Right cardiac atrium (tissue), 5 donors: ENCODE measurements around the gene DLG2. TPM values are rescaled to one million over a fixed set of nuclear protein-coding genes. Genes with fewer than 3 reads are reported as not detected.
A peak's percentile ranks its signal among the peaks of the same experiment; 100 is the strongest.
"Not testable (repeated sequence)": the region's sequence is repeated elsewhere in the genome, so short reads cannot be mapped to it uniquely, and the experiment has no call there.

Source experiments
- ATAC-seq, 2 donors: fragments of 200-7000 bp; cut with Tn5 transposase; one replicate each; pipeline versions ENCODE4 v1.8.0 to v1.9.1; 2020; ENCODE audit warnings: moderate library complexity in 2 of 2, mild to moderate bottlenecking in 1 of 2
- DNase-seq, 3 donors: peaks; one replicate each; pipeline ENCODE4 v3.0.0-alpha.2; 2020
- H3K27ac ChIP-seq: one replicate; pipeline ENCODE4 v1.5.1; 2013; ENCODE audit warnings: mild to moderate bottlenecking, low read length, control low read depth, moderate library complexity
- H3K27me3 ChIP-seq: one replicate; pipeline ENCODE4 v1.6.1; 2013; ENCODE audit not compliant: control insufficient read depth, insufficient read depth
- H3K4me1 ChIP-seq: one replicate; pipeline ENCODE4 v1.6.1; 2013; ENCODE audit warnings: low read length; ENCODE audit not compliant: control insufficient read depth, insufficient read depth
- H3K4me3 ChIP-seq: one replicate; pipeline ENCODE4 v1.5.1; 2013; ENCODE audit warnings: low read length, control low read depth
- H3K9me3 ChIP-seq: one replicate; pipeline ENCODE4 v1.6.1; 2013; ENCODE audit warnings: low read length; ENCODE audit not compliant: control insufficient read depth
- WGBS: extraction: QIAGEN DNeasy Blood & Tissue Kit; methylation state at CpG from one replicate; pipeline ENCODE4 v1.1.7; 2013; 5-methylcytosine and 5-hydroxymethylcytosine counted together
- intact Hi-C, 4 donors: fragments of 100-400 bp; cut with DNase I; formaldehyde crosslinking; loops; one replicate each; pipeline versions ENCODE4 v1.11.0 to v1.14.0; 2022 to 2023
- polyA plus RNA-seq: library from polyadenylated mRNA; stranded (reverse); fragments of 200-250 nt; gene quantifications from one replicate; pipeline ENCODE4 v1.2.3, GENCODE V29; 2013
- total RNA-seq, 4 donors: library from RNA; stranded (reverse); fragmentation: NEBNext Ultra II Directional; extraction: Animal tissue kit (Norgen Biotek cat#: 25700); gene quantifications; one replicate each; pipeline ENCODE4 v1.2.1, GENCODE V29; 2021
- donor health status: healthy with polysubstance abuse.
- donor health status: DM: no; HTN: yes; CAD: no.
- donor health status: DM: no; HTN: no; CAD: no.
- donor health status: DM: no; HTN: yes; CAD: no; lungs with severe emphysema.
- donor health status: DM: yes; HTN: yes; CAD: no.

Gene DLG2
- total and polyA plus RNA-seq, 5 donors, result 2.3 to 10.5 (median 9.4) TPM

DNA sequence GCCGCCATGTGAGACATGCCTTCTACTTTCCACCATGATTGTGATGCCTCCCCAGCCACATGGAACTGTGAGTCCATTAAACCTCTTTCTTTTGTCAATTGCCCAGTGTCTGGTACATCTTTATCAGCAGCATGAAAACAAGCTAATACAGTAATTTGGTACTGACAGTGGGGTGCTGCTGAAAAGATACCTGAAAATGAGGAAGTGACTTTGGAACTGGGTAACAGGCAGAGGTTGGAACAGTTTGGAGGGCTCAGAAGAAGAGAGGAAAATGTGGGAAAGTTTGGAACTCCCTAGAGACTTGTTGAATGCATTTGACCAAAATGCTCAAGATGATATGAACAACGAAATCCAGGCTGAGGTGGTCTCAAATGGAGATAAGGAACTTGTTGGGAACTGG is 356.8 kb downstream of the DLG2 start:
- H3K4me1 ChIP-seq, H3K27me3 ChIP-seq, DNase-seq, ATAC-seq, H3K9me3 ChIP-seq, H3K4me3 ChIP-seq, H3K27ac ChIP-seq, intact Hi-C loops: not testable (repeated sequence)
- WGBS, result 75% methylated on average over 2 of the region's 2 CpGs

DNA sequence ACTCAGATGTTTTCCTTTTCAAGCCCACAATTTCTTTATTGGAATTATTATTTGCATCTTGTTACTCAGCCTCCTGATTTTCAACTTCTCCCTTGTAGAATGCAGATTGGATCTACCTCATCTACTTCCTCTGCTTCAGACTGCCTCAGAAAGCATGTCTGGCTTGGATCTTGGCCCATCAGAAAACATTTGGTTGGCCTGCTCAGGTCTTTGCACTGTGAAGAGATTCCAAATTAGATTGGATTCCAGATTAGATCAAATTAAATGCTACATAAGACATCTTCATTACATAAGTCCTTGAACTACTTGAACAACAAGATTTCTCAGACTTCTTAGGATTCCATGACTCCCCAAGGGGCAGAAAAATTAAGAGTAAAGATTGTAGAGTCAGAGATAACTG is 358.0 kb downstream of the DLG2 start:
- Histone ChIP-seq H3K27ac (no peak overlapping the region), H3K9me3 (no peaks in the 10 kb centered on the region), H3K4me1 (no peaks in the 10 kb centered on the region), H3K27me3 (no peaks in the 10 kb centered on the region), H3K4me3 (no peak overlapping the region)
- ATAC-seq, result no peak
- no peak for DNase-seq
- intact Hi-C loops, result no loop called here

DNA sequence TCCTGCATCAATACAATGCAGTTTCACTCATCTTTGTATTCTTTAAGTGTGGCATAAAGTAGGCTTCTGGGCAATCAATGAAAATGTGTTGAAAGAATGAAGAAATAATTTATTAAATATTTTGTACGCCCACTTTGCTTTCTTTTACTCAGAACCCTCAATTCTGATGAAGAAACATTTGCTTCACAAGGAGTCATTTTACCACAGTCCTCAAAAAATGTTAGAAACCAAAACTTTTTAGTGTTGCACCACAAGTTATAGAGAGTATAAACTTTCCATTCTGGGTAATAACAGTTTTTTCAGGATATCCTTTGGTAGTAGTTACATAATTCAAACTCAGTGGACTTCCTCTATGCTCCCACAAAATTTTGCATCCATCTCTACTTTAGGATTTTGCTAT is 360.5 kb downstream of the DLG2 start:
- Histone ChIP-seq H3K27me3 (no peaks in the 10 kb centered on the region), H3K4me3 (no peak overlapping the region), H3K27ac (no peak overlapping the region), H3K4me1 (no peaks in the 10 kb centered on the region), H3K9me3 (no peaks in the 10 kb centered on the region)
- ATAC-seq (no peak), DNase-seq (no peak)
- 94% methylated on average over 1 of the region's 1 CpG for WGBS
- intact Hi-C loops, result no loop called here

DNA sequence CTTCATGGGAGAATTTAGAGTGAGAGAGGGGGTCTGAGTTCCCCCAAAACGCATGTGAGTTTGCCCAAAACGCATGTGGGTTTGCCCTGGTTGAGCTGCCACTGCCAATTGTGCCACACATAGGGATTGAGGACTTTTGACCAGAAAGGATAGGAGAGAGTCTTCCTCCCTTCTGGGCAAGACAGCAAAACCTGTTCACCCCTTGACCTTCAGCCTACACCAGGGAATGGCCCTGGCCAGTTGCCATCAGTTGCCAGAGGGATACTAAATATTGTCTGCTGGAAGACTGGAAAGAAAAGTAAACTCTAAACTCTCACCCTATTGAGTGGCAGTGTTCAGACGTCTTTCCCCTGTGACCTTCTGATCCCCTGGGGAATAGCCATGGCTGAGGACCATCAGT is 363.8 kb downstream of the DLG2 start:
- no peak overlapping the region for H3K27ac ChIP-seq
- no peak overlapping the region for H3K4me3 ChIP-seq
- H3K9me3 ChIP-seq, result no peaks in the 10 kb centered on the region
- peak in 1 of 2 donors; percentile 14 for ATAC-seq
- DNase-seq, result no peak
- WGBS, result 70% methylated on average over 3 of the region's 3 CpGs
- no peaks in the 10 kb centered on the region for H3K27me3 ChIP-seq
- no peaks in the 10 kb centered on the region for H3K4me1 ChIP-seq
- intact Hi-C loops, result no loop called here

DNA sequence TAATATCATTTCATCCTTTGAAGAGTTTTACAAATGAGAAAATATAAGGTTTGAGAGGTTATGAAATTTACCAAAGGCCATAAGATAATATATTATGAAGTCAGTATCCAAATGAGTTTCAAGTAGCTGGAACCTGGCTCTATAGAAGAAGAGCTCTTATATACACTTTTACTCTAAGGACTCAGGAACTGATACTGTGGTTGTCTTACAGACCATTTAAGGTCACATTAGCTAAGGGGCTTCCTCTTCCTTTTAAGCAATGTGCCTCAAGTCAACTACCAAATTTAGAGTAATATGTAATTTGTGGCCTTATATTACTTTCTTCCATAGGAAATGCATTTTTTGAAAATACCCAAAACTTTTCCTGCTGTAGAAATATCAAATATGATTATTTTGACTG is 369.3 kb downstream of the DLG2 start:
- Histone ChIP-seq H3K9me3 (no peaks in the 10 kb centered on the region), H3K27ac (no peak overlapping the region), H3K4me3 (no peak overlapping the region), H3K27me3 (no peaks in the 10 kb centered on the region), H3K4me1 (no peaks in the 10 kb centered on the region)
- DNase-seq, result no peak
- ATAC-seq, result no peak
- intact Hi-C loops, result no loop called here

DNA sequence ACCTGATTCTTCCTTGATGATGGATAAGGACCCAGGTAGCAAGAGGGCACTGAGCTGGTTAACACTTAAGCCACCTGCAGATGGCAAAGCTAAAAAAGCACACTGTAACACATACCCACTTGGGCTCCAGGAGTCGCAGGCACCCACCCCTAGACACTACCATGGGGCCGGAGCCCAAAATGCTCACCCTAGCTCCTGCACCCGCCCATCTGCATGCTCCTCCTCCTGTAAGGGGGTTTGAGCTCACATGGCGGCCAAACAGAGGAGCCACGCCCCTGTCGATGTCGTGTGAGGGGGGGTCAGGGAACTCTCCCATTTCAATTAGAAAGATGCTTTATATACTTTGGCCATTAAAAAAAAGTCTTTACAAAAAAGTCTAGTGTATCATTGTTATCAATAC is 370.7 kb downstream of the DLG2 start:
- DNase-seq, result no peak
- 91% methylated on average over 7 of the region's 7 CpGs for WGBS

DNA sequence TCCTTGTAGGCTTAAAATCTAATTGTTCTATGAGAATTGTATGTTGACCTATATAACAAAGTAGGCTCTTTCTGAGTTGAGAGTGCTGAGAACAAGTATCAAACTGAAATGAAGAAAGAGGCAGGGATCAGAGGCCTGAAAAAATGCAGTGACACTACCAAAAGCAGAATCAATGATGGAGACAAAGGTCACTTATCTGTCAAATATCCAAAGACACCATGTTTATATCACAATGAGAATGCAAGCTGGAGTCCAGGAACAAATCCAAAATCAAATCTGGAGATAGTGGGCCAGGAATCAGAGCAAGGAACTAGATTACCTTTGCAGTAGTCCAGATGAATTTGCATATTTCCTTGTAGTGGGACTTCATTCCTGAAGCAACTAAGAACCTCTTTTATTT is 377.7 kb downstream of the DLG2 start:
- H3K9me3 ChIP-seq, result no peaks in the 10 kb centered on the region
- no peaks in the 10 kb centered on the region for H3K27me3 ChIP-seq
- no peaks in the 10 kb centered on the region for H3K4me1 ChIP-seq
- H3K4me3 ChIP-seq, result no peak overlapping the region
- intact Hi-C loops, result no loop called here
- ATAC-seq (no peak), DNase-seq (no peak)
- H3K27ac ChIP-seq, result no peak overlapping the region

More for the DNA sequence above, 370.7 kb downstream of the DLG2 start:
- H3K4me3 ChIP-seq, result no peak overlapping the region
- ATAC-seq, result no peak
- no peak overlapping the region for H3K27ac ChIP-seq
- H3K27me3 ChIP-seq, result no peaks in the 10 kb centered on the region
- intact Hi-C loops, result no loop called here
- H3K4me1 ChIP-seq, result no peaks in the 10 kb centered on the region
- no peaks in the 10 kb centered on the region for H3K9me3 ChIP-seq

DNA sequence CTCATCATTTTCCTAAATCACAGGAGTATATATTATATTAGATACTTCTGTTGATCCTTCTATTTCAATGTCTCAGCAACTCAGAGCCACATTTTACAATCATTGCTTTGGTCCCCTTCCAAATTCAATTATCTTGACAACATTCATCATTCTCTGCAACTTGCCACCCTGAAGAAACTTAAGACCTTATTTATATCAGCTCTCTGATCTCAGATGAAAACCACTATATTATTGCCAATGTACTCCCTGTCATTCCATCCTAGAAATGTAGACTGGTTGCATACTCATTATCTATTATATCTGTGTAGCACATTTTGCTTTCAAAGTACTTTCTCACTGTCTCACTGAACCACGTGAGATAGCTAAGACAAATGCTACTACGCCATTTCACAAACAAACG is 379.3 kb downstream of the DLG2 start:
- intact Hi-C loops, result no loop called here
- WGBS, result 86% methylated on average over 3 of the region's 3 CpGs
- Histone ChIP-seq H3K9me3 (no peaks in the 10 kb centered on the region), H3K27me3 (no peaks in the 10 kb centered on the region), H3K4me1 (no peaks in the 10 kb centered on the region), H3K27ac (no peak overlapping the region), H3K4me3 (no peak overlapping the region)
- ATAC-seq (no peak), DNase-seq (no peak)

DNA sequence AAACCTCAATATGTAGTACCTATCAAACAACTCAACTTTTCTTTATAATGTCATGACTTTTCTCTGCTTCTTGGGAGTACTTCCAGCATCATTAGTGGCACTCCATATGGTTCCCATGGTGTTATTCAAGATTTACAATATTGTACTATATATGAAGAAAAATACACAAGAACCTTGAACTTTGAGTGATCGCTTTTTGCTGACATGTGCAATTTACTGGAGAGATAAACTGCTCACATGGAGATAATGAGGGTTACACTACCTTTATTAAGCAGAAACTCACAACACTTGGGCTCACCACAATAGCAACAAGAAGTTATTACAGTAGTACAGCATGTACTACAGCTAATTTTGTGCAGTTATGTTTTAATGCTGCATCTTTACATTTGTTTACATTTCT is 388.2 kb downstream of the DLG2 start:
- intact Hi-C loops, result no loop called here
- DNase-seq, result no peak
- no peak for ATAC-seq
- 88% methylated on average over 1 of the region's 1 CpG for WGBS
- Histone ChIP-seq H3K9me3 (no peaks in the 10 kb centered on the region), H3K27me3 (no peaks in the 10 kb centered on the region), H3K4me3 (no peak overlapping the region), H3K27ac (no peak overlapping the region), H3K4me1 (no peaks in the 10 kb centered on the region)

DNA sequence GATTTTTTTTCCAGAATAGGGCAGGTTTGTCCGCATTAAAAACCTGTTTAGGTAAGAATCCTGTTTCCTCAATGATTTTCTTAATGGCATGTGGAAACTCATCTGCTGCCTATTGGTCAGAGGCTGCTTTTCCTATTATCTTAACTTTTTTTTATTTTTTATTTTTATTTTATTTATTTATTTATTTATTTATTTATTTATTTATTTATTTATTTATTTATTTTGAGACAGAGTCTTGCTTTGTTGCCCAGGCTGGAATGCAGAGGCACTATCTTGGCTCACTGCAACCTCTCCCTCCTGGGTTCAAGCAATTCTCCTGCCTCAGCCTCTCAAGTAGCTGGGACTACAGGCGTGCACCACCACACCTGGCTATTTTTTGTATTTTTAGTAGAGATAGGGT is 389.1 kb downstream of the DLG2 start:
- ATAC-seq, DNase-seq: not testable (repeated sequence)

DNA sequence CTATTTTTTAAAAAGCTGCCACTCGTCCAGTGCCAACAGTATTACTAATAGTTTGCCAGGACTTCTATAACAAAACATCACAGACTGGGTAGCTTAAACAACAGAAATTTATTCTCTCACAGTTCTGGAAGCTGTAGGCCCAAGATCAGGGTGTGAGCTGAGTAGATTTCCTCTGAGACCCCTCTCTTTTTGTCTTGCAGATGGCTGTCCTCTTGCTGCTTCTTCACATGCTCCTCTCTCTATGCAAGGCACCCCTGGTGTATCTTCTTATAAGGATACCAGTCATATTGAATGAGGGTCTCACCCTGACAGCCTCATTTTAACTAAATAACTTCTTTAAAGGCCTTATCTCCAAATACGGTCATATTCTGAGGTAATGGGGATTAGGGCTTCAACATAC is 390.9 kb downstream of the DLG2 start:
- Histone ChIP-seq H3K27me3 (no peaks in the 10 kb centered on the region), H3K9me3 (no peaks in the 10 kb centered on the region), H3K27ac (no peak overlapping the region), H3K4me1 (no peaks in the 10 kb centered on the region), H3K4me3 (no peak overlapping the region)
- 72% methylated on average over 2 of the region's 2 CpGs for WGBS
- ATAC-seq (no peak), DNase-seq (no peak)
- intact Hi-C loops, result no loop called here

More for the DNA sequence above, 389.1 kb downstream of the DLG2 start:
- intact Hi-C loops, H3K27ac ChIP-seq, H3K4me1 ChIP-seq, H3K4me3 ChIP-seq, H3K9me3 ChIP-seq, H3K27me3 ChIP-seq: not testable (repeated sequence)
- 91% methylated on average over 2 of the region's 2 CpGs for WGBS

DNA sequence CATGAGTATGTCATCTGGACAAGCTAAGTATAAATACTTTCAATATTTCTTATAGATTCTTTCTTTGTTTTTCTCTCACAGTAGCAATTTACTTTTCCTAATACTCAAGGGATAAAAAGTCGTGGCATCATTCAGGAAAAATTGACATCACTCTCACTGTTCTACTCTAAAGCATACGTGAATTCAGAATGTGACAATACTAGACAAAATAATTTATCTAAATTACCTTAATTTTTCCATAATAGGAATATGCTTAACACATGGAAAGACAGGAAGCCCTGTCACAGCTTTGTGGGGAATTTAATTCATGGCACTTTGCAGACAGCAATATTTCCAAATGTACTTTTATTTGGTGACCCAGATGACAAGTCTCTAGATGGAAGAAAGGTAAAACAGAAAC is 394.6 kb downstream of the DLG2 start:
- Histone ChIP-seq H3K4me1 (no peaks in the 10 kb centered on the region), H3K9me3 (no peaks in the 10 kb centered on the region), H3K4me3 (no peak overlapping the region), H3K27ac (no peak overlapping the region), H3K27me3 (no peaks in the 10 kb centered on the region)
- intact Hi-C loops, result no loop called here
- 71% methylated on average over 2 of the region's 2 CpGs for WGBS
- DNase-seq (no peak), ATAC-seq (no peak)
